Measurements from ENCODE around the gene LRRC61.
"Not testable (repeated sequence)": the region's sequence is repeated elsewhere in the genome, so short reads cannot be mapped to it uniquely, and the experiment has no call there.

LRRC61 gene

DNA sequence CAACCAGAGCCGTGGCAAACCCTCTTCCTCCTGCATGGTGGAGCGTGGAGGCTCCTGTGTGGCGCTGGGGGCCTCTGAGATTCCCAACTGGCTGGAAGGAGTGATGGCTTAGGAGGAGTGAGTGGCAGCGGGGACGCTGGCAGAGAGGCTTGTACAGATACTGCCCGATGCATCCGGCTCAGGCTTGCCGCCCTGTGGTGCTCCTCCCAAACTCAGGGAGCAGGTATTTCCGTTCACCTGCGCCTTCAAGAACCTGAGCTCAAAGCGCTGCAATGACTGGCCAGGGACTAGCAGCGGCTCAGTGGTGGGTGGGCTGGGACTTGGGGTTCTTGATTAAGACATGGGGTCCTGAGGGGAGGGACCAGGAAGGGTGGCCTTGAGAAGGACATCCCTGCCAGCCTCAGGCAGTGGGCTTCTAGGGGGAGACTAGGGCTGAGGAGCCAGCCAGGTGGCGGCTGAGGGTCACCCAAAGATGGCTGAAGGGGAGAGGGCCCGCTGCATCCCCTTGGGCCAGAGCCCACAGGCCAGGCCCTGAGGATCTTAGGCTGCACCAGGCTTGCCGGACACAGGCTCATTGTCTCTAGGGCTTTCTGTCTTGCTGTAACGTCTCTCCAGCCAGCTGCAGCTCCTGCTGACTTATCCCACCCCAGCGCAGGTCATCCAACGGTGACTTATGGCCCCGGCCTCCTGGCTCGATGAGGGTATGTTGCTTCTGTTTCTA is 59.1 kb downstream of the LRRC61 start:
- no peak for DNase-seq (ENCODE audit: low read depth in 3 of 3)

GRCh38 chr7:150382844-150383225 is 59.7 kb downstream of the LRRC61 start:
- DNase-seq (ENCODE audit: low read depth in 3 of 3): no peak

- no peak for DNase-seq (ENCODE audit: low read depth in 3 of 3)
Measured at GRCh38 chr7:150383710-150384397, 60.7 kb downstream of the LRRC61 start.

DNA sequence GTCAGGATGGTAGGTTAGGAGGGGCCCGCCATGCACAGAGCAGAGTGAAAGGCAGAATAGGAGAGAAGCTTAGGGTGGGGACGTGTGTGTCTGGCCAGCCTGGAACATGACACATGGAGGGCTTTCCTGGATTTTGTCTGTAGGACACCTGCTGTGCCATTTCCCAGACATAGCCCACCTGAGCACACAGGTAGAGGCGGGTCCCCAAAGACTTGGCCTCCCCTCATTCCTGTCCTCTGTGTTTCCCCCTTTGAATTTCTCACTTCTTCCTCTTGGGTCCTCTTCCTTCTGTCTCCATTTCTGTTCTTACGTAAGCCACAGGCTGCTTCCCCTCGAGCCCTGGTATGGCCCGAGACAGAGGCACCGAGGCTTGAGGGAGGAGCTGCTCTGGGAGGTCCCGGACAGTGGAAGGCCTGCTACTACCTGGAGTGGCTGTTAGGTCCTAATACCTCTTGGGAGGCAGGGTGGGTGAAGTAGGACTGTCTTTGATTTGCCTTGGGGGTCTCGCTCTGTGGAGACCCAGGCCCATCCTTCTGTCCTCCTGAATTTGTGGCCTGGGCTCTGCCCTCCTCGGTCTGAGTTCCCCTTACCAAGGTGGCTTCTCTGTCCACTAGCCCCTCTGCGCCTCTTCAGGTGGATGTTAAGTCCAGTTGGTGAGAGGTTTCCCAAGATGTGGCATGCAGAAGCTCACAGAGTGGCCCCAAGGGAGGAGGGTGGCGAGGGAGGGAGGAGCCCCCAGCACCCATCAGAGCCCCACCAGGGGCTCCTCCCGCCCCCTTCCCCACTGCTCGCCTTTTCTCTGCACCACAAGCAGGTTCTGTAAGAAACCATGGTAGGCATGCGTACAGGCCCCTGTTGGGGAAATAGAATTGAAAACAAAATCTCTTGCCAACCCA is 61.5 kb downstream of the LRRC61 start:
- DNase-seq (ENCODE audit: low read depth in 3 of 3): no peak

DNA sequence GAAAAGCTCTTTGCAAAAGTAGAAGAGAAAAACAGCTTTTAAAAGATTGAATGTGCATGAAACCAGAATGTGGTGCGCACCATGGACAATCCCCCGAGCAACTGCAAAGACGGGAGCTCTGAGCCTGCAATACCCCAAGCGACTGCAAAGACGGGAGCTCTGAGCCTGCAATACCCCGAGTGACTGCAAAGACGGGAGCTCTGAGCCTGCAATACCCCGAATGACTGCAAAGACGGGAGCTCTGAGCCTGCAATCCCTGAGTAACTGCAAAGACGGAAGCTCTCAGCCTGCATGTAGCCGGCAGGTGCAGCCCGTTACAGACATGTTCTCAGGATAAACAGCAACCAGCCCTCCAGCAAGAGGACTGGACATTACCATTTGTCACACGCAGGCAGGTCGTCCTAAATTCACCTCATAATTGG is 62.2 kb downstream of the LRRC61 start:
- no peak for DNase-seq (ENCODE audit: low read depth in 3 of 3)

DNA sequence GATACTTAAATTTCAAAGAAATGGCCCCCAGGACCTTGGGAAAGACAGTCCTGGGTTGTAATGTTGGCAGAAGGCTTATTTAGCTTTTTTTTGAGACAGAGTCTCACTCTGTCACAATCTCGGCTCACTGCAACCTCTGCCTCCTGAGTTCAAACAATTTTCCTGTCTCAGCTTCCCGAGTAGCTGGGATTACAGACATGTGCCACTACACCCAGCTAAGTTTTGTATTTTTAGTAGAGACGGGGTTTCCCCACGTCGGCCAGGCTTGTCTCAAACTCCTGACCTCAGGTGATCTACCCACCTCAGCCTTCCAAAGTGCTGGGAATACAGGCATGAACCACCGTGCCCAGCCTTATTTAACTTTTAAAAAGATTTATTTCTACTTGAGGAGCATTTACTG is 62.7 kb downstream of the LRRC61 start:
- DNase-seq (ENCODE audit: low read depth in 3 of 3): not testable (repeated sequence)
